Activated CD4-positive, CD25-positive, alpha-beta regulatory T cell (primary cell): ENCODE data around the gene EEF1AKMT1.

Source experiments
- DNase-seq, 4 experiments: peaks; one replicate each; lab custom pipeline; 2025; lab: John Stamatoyannopoulos, UW

The EEF1AKMT1 gene

GRCh38 chr13:20718958-20719566, 54.7 kb downstream of the EEF1AKMT1 start:
- no peak for DNase-seq

- no peak for DNase-seq
These were observed 55.9 kb downstream of the EEF1AKMT1 start for GRCh38 chr13:20717581-20718542.

- DNase-seq: no peak
These were observed 56.8 kb downstream of the EEF1AKMT1 start for GRCh38 chr13:20716951-20717350.

GRCh38 chr13:20715330-20715712, 58.4 kb downstream of the EEF1AKMT1 start:
- DNase-seq: no peak

GRCh38 chr13:20714563-20715329, 59.0 kb downstream of the EEF1AKMT1 start:
- no peak for DNase-seq

GRCh38 chr13:20714161-20714560, 59.6 kb downstream of the EEF1AKMT1 start:
- DNase-seq: no peak

- no peak for DNase-seq
These were observed 60.0 kb downstream of the EEF1AKMT1 start for GRCh38 chr13:20713751-20714150.

- no peak for DNase-seq
These were observed 60.8 kb downstream of the EEF1AKMT1 start for GRCh38 chr13:20713014-20713376.

- DNase-seq: no peak
These were observed 62.3 kb downstream of the EEF1AKMT1 start for GRCh38 chr13:20711301-20712044.

- no peak for DNase-seq
These were observed 64.0 kb downstream of the EEF1AKMT1 start for GRCh38 chr13:20709782-20710181.

GRCh38 chr13:20709369-20709768, 64.4 kb downstream of the EEF1AKMT1 start:
- no peak for DNase-seq

- no peak for DNase-seq
These were observed 65.5 kb downstream of the EEF1AKMT1 start for GRCh38 chr13:20708216-20708615.

- no peak for DNase-seq
These were observed 67.1 kb downstream of the EEF1AKMT1 start for GRCh38 chr13:20706661-20707060.

GRCh38 chr13:20704459-20705069, 69.2 kb downstream of the EEF1AKMT1 start:
- DNase-seq: no peak

- peak; percentile 52 to 64 (median 60) for DNase-seq
These were observed 69.8 kb downstream of the EEF1AKMT1 start for GRCh38 chr13:20703780-20704458.

GRCh38 chr13:20702915-20703779, 70.6 kb downstream of the EEF1AKMT1 start, which contains the start of gene IL17D:
IL17D (plus strand) TSS chr13:20703699; CDS start chr13:20704002, 303 bp downstream.
- DNase-seq: peak in 3 of 4 experiments; percentile 14 to 17 (median 15)

GRCh38 chr13:20702530-20702914, 71.2 kb downstream of the EEF1AKMT1 start:
- DNase-seq: no peak

GRCh38 chr13:20701461-20701860, 72.3 kb downstream of the EEF1AKMT1 start:
- DNase-seq: no peak

- no peak for DNase-seq
These were observed 73.5 kb downstream of the EEF1AKMT1 start for GRCh38 chr13:20700288-20700687.

- no peak for DNase-seq
These were observed 74.0 kb downstream of the EEF1AKMT1 start for GRCh38 chr13:20699715-20700114.
